K562 (cell line): ENCODE results near the gene TMEM25. TPM values are rescaled to one million over a fixed set of nuclear protein-coding genes. Genes with fewer than 3 reads are reported as not detected.
A peak's percentile ranks its signal among the peaks of the same experiment; 100 is the strongest.

Source experiments
- BACH1 ChIP-seq: fragments of 200-800 bp; sonication (Bioruptor generic); IDR thresholded peaks from 2 replicates; pipeline ENCODE4 v1.6.1; 2016; ENCODE audit warnings: missing genetic modification characterization, missing compliant biosample characterization
- BHLHE40 ChIP-seq: IDR thresholded peaks from 2 replicates; pipeline ENCODE4 v1.6.1; 2011; ENCODE audit warnings: low read length, improper control_type of control experiment
- ELF4 ChIP-seq: fragments of 450-650 bp; formaldehyde crosslinking; IDR thresholded peaks from 2 replicates; pipeline ENCODE4 v1.4.0; 2022; ENCODE audit warnings: missing genetic modification characterization
- HDAC1 ChIP-seq, 2 experiments: fragments of 450-650 bp; IDR thresholded peaks; 2 replicates each; pipeline ENCODE4 v1.6.1; 2016 to 2017; ENCODE audit warnings: inconsistent platforms in 1 of 2, mild to moderate bottlenecking in 1 of 2, moderate library complexity in 1 of 2
- MCM5 ChIP-seq: fragments of 450-650 bp; IDR thresholded peaks from 2 replicates; pipeline ENCODE4 v1.6.1; 2016; ENCODE audit warnings: low read depth
- MYNN ChIP-seq, 2 experiments: sonication (generic); formaldehyde crosslinking in 1 of 2; IDR thresholded peaks; 2 replicates each; pipeline versions ENCODE4 v1.5.0 to v1.6.1; 2016 to 2020; ENCODE audit warnings: antibody characterized with exemption in 1 of 2, missing genetic modification reagents in 1 of 2
- NEUROD1 ChIP-seq: fragments of 150-350 bp; IDR thresholded peaks from 2 replicates; pipeline ENCODE4 v1.6.1; 2014; ENCODE audit warnings: borderline replicate concordance, low read length, low read depth; ENCODE audit not compliant: partially characterized antibody
- polyA plus RNA-seq, 8 experiments: library from polyadenylated mRNA; depleted of rRNA in 4 of 8; stranded (reverse) in 5 of 8; unstranded in 3 of 8; fragments of >200 nt; fragmentation: Nextera tagmentation in 2 of 8; fragmentation: Illumina TruSeq in 1 of 8; extraction: Ambion mirVana in 2 of 8; extraction: Trizol in 1 of 8; gene quantifications; 2 replicates each; pipeline versions ENCODE4 v1.2.1 to v1.2.3, GENCODE V29; 2011 to 2014; ENCODE audit warnings: inconsistent platforms in 1 of 8, missing spikeins in 1 of 8
- total RNA-seq, 7 experiments: library from RNA; depleted of rRNA in 6 of 7; stranded (reverse); fragments of >200 nt in 6 of 7; fragmentation: Illumina TruSeq in 2 of 7; extraction: Trizol in 2 of 7; gene quantifications; 2 replicates each; pipeline versions ENCODE4 v1.2.1 to v1.2.3, GENCODE V29; 2011 to 2021; ENCODE audit warnings: low replicate concordance in 1 of 7
- TF ChIP-seq, protein P1 (sequence below): fragments of 250-450 bp; sonication (Bioruptor Pico); IDR thresholded peaks from 2 replicates; pipeline ENCODE4 v1.4.0; 2020; ENCODE audit warnings: mild to moderate bottlenecking, moderate library complexity
- TF ChIP-seq, protein P2 (sequence below): fragments of 450-650 bp; IDR thresholded peaks from 2 replicates; pipeline ENCODE4 v1.6.1; 2017; ENCODE audit warnings: antibody characterized with exemption, mild to moderate bottlenecking
- TF ChIP-seq, protein P3 (sequence below), 2 experiments: fragments of 200-800 bp in 1 of 2; sonication (Bioruptor generic) in 1 of 2; sonication (generic) in 1 of 2; formaldehyde crosslinking in 1 of 2; IDR thresholded peaks in 1 of 2; conservative IDR thresholded peaks in 1 of 2; 2 replicates each; pipeline versions ENCODE4 v1.5.0 to v1.6.1; 2016 to 2020; ENCODE audit warnings: missing compliant biosample characterization in 1 of 2, missing genetic modification characterization in 1 of 2, missing genetic modification reagents in 1 of 2
- TF ChIP-seq, protein P4 (sequence below): fragments of 450-650 bp; IDR thresholded peaks from 2 replicates; pipeline ENCODE4 v1.6.1; 2016
- TF ChIP-seq, protein P5 (sequence below), 2 experiments: fragments of 150-350 bp in 1 of 2; IDR thresholded peaks; 2 replicates each; pipeline ENCODE4 v1.6.1; 2012 to 2016; ENCODE audit warnings: low read depth in 2 of 2, low read length in 2 of 2, mild to moderate bottlenecking in 1 of 2, moderate library complexity in 1 of 2

The TMEM25 gene
- total and polyA plus RNA-seq, 9 of the 15 experiments (the other 6 are each of a cell fraction or from before 2014, with no cell fraction given) = 0.34 to 3.8 (median 2.0) TPM

DNA sequence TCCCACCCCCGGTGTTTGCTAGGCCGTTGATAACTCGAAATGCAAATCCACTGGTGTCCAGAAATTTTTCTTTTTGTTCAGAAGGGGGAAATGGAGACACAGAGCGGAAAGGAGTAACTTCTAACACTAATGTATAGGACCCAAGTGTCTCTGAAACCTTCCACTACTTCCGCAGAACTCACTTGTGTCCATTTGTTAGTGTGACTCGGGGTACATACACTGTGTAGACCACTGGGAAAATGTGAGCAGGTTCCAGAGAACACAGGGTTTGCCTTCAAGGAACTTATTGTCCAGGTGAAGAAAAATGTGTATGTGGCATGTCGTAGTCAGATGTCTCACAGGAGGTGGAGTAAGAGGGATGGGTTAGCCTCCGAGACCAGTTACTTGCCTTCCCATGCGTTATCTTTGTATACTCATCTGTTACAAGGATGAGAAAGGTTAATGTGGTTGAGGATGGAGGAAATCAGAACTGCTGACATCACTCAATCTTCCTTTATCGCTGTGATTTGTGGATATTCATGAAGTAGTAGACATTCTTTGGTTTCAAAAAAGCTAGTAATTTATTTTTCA lies 42.1 kb downstream of the TMEM25 start (continued):
- TF ChIP-seq, protein P1, sequence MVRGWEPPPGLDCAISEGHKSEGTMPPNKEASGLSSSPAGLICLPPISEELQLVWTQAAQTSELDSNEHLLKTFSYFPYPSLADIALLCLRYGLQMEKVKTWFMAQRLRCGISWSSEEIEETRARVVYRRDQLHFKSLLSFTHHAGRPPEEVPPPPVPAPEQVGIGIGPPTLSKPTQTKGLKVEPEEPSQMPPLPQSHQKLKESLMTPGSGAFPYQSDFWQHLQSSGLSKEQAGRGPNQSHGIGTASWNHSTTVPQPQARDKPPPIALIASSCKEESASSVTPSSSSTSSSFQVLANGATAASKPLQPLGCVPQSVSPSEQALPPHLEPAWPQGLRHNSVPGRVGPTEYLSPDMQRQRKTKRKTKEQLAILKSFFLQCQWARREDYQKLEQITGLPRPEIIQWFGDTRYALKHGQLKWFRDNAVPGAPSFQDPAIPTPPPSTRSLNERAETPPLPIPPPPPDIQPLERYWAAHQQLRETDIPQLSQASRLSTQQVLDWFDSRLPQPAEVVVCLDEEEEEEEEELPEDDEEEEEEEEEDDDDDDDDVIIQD (CRISPR knock-in tag) = no peak
- TF ChIP-seq BACH1 (0 out of 2 replicates have a peak, but pooled peaks have one; percentile 9), HDAC1 (IDR thresholded peaks at IDR 0.05) (peak; percentile 100), NEUROD1 (no peak), MYNN (IDR thresholded peaks at IDR 0.05) (no peak), MYNN (CRISPR knock-in tag; IDR thresholded peaks at IDR 0.05) (no peak), MCM5 (no peak), ELF4 (CRISPR knock-in tag) (0 out of 2 replicates have a peak, but pooled peaks have one; percentile 18), BHLHE40 (peak; percentile 45; the same call in 1 of the 2 replicates)
- TF ChIP-seq, protein P2, sequence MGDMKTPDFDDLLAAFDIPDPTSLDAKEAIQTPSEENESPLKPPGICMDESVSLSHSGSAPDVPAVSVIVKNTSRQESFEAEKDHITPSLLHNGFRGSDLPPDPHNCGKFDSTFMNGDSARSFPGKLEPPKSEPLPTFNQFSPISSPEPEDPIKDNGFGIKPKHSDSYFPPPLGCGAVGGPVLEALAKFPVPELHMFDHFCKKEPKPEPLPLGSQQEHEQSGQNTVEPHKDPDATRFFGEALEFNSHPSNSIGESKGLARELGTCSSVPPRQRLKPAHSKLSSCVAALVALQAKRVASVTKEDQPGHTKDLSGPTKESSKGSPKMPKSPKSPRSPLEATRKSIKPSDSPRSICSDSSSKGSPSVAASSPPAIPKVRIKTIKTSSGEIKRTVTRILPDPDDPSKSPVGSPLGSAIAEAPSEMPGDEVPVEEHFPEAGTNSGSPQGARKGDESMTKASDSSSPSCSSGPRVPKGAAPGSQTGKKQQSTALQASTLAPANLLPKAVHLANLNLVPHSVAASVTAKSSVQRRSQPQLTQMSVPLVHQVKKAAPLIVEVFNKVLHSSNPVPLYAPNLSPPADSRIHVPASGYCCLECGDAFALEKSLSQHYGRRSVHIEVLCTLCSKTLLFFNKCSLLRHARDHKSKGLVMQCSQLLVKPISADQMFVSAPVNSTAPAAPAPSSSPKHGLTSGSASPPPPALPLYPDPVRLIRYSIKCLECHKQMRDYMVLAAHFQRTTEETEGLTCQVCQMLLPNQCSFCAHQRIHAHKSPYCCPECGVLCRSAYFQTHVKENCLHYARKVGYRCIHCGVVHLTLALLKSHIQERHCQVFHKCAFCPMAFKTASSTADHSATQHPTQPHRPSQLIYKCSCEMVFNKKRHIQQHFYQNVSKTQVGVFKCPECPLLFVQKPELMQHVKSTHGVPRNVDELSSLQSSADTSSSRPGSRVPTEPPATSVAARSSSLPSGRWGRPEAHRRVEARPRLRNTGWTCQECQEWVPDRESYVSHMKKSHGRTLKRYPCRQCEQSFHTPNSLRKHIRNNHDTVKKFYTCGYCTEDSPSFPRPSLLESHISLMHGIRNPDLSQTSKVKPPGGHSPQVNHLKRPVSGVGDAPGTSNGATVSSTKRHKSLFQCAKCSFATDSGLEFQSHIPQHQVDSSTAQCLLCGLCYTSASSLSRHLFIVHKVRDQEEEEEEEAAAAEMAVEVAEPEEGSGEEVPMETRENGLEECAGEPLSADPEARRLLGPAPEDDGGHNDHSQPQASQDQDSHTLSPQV = 0 out of 2 replicates have a peak, but pooled peaks have one; percentile 29
- TF ChIP-seq, protein P3, sequence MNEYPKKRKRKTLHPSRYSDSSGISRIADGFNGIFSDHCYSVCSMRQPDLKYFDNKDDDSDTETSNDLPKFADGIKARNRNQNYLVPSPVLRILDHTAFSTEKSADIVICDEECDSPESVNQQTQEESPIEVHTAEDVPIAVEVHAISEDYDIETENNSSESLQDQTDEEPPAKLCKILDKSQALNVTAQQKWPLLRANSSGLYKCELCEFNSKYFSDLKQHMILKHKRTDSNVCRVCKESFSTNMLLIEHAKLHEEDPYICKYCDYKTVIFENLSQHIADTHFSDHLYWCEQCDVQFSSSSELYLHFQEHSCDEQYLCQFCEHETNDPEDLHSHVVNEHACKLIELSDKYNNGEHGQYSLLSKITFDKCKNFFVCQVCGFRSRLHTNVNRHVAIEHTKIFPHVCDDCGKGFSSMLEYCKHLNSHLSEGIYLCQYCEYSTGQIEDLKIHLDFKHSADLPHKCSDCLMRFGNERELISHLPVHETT (CRISPR knock-in tag; conservative IDR thresholded peaks at IDR 0.05 in 1 of 2, IDR thresholded peaks at IDR 0.05 in 1 of 2) = 0 out of 4 replicates have a peak, but pooled peaks of 1 of the 2 experiments have one; percentile 59
- TF ChIP-seq, protein P4, sequence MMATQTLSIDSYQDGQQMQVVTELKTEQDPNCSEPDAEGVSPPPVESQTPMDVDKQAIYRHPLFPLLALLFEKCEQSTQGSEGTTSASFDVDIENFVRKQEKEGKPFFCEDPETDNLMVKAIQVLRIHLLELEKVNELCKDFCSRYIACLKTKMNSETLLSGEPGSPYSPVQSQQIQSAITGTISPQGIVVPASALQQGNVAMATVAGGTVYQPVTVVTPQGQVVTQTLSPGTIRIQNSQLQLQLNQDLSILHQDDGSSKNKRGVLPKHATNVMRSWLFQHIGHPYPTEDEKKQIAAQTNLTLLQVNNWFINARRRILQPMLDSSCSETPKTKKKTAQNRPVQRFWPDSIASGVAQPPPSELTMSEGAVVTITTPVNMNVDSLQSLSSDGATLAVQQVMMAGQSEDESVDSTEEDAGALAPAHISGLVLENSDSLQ = peak; percentile 74
- TF ChIP-seq, protein P5, sequence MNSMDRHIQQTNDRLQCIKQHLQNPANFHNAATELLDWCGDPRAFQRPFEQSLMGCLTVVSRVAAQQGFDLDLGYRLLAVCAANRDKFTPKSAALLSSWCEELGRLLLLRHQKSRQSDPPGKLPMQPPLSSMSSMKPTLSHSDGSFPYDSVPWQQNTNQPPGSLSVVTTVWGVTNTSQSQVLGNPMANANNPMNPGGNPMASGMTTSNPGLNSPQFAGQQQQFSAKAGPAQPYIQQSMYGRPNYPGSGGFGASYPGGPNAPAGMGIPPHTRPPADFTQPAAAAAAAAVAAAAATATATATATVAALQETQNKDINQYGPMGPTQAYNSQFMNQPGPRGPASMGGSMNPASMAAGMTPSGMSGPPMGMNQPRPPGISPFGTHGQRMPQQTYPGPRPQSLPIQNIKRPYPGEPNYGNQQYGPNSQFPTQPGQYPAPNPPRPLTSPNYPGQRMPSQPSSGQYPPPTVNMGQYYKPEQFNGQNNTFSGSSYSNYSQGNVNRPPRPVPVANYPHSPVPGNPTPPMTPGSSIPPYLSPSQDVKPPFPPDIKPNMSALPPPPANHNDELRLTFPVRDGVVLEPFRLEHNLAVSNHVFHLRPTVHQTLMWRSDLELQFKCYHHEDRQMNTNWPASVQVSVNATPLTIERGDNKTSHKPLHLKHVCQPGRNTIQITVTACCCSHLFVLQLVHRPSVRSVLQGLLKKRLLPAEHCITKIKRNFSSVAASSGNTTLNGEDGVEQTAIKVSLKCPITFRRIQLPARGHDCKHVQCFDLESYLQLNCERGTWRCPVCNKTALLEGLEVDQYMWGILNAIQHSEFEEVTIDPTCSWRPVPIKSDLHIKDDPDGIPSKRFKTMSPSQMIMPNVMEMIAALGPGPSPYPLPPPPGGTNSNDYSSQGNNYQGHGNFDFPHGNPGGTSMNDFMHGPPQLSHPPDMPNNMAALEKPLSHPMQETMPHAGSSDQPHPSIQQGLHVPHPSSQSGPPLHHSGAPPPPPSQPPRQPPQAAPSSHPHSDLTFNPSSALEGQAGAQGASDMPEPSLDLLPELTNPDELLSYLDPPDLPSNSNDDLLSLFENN (IDR thresholded peaks at IDR 0.05; ENCODE audit: low read depth in 2 of 2, low read length in 2 of 2) = no peak; a peak in 1 of 4 replicates
